ENCODE measurements around the gene AMZ2.
"Not testable (repeated sequence)": the region's sequence is repeated elsewhere in the genome, so short reads cannot be mapped to it uniquely, and the experiment has no call there.

Gene AMZ2

DNA sequence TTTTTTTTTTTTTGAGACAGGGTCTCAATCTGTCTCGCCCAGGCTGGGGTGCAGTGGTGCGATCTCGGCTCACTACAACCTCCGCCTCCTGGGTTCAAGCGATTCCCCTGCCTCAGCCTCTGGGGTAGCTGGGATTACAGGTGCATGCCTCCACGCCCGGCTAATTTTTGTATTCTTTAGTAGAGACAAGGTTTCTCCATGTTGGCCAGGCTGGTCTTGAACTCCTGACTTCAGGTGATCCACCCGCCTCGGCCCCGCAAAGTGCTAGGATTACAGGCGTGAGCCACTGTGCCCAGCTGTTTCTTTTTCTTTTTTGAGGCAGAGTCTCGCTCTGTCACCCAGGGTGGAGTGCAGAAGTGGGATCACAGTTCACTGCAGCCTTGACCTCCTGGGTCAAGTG, 27.1 kb upstream of the AMZ2 start:
- not testable (repeated sequence) for DNase-seq

DNA sequence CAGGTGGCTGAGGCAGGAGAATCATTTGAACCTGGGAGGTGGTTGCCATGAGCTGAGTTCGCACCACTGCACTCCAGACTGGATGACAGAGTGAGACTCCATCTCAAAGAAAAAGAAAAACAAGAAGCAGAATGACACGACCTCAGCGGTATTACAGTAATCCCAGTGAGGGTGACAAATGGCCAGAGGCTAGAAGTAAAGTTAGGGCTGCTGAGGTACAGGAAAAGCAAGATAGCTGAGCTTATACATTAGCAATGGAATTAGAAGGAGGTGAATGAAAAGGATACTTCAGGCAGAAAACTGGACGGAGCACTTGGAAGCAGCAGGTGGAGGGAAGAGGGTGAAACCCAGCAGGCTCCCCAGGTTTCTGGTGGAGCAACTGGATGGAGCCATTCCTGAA, 26.1 kb upstream of the AMZ2 start:
- DNase-seq, result no peak

DNA sequence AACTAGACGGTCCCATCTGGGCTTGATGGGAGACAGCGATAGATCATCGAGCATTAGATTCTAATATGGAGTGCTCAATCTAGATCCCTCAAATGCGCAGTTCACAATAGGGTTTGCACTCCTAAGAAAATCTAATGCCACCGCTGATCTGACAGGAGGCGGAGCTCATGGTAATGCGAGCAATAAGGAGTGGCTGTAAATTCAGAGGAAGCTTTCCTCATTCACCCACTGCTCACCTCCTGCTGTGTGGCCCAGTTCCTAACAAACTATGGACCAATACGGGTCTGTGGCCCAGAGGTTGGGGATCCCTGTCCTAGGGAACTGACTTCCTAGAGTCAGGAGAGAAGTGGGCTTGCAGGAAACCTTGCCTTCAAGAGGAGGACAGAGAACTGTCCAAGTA, 25.2 kb upstream of the AMZ2 start:
- no peak for DNase-seq

DNA sequence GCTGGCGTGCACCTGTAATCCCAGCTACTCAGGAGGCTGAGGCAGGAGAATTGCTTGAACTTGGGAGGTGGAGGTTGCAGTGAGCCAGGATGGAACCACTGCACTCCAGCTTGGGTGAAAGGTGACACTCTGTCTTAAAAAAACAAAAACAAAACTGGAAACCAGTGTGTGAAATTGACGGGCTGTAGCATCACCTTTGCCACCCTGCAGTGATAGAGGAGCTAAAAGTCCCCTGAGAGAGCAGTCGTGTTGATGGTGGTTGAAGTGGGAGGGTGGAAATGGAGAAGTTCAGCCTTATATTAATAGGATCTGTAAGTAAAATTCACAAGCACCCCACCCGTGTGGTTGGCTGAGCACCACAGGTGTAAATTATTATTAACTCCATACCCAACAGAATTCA, 22.8 kb upstream of the AMZ2 start:
- DNase-seq, result not testable (repeated sequence)

DNA sequence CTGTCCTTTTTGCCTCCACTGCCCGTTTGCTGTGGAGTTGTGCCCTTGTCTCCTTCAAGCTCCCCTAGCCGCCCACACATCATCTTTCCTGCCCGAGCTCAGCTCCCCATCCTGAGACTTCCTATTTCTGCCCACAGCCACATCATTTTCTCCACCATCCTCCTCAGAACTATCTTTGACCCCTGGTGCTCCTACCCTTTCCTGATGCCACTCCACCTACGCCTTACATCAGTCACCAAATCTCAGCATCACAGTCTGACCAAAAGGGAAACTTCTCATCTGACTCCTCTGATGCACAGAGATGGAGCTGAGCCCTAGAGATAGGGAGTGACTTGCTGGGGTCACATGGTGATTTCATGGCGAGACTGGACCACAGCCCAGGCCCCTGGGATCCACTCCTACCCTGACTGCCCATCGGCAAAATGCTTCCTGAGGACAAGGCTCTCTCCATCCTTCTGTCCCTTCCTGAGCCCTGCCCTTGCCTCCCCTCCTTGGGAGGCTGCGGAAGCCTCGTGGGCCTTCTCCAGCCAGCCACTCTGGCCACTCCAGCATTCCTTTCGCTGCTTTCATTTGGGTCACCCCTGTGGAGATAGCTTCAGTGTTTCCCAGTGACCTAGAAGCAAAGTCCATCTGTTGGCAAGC, 19.7 kb upstream of the AMZ2 start:
- not testable (repeated sequence) for DNase-seq

DNA sequence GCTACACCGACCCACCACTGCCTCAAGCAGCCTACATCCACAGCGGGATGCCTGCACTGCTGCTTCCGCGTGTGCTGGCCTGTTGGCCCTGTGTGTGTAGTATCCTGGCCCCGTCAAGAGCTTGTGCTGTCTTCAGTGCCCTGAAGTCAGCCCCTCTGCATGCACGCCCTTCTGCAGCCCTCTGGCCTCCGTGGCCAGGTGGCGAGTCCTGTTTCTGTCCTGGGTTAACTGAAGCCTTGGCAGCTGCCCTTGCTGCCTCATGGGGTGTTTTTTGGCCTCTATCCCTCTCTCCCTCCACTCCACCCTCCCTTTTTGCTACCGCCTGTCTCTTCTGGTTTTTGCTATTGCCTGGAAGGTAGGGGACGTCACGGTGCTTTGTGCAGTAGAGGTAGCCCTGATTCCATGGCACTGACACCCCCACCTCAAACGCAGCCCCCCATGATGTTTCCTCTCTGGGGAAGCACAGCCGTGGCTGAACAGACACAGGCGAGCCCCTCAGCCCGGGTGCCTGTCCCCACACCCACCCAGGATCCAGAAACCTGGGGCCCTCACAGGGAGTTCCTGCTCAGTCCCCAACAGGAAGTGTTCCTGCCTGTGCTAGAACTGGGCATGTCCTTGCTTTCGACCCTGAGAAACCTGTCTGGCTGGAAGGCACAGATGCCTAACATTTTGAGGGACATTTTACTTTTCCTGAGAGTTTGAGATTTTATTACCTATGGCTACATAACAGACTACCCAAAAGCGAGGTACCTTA, 18.8 kb upstream of the AMZ2 start:
- DNase-seq, result no peak

DNA sequence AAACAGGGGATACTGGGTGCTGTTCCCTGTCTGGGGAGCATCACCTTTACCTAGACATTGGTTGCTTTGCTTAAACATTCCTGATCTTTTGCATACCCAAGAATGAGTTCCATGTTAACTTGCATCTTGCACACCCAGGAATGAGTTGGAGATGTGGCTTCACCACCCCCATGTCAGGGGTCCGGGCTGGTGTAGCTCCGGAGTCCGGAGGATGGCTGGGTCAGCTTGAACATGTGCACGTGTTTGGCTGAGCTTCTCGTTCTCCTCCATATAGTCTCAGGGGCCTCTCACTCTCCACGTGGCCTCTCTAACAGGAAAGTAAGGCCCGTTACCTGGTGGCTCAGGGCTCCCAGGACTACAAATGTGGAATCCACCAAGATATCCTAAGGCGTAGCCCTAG, 18.2 kb upstream of the AMZ2 start:
- no peak for DNase-seq

DNA sequence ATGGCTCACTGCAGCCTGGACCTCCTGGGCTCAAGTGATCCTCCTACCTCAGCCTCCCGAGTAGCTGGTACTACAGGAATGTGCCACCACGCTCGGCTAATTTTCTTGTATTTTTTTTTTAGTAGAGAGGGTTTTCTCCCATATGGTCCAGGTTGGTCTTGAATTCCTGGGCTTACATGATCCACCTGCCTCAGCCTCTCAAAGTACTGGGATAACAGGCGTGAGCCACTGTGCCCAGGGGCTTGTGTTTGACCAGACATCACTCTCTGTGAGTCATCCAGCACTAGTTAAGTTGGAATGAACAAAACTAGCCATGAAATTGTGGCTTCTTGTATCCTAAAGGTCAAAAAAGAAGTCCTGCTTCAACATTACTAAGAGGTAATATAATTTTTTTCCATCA, 16.7 kb upstream of the AMZ2 start:
- not testable (repeated sequence) for DNase-seq

DNA sequence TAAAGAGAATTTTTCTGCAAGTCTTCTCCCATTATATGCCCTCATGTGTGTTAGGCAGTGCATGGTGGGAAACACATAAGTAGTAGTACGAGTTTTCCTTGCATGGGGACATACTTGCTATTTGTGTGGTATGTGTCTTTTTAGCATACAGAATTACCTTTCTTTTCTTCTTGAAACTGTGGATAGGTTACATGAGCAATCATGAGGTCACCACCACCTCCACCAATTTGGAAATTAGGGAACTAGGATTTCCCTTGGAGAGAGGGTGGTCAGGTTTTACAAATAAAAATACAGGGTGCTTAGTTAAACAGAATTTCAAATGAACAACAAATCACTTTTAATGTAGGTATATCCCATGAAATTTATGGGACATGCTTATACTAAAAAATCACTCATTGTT, 16.3 kb upstream of the AMZ2 start:
- no peak for DNase-seq

DNA sequence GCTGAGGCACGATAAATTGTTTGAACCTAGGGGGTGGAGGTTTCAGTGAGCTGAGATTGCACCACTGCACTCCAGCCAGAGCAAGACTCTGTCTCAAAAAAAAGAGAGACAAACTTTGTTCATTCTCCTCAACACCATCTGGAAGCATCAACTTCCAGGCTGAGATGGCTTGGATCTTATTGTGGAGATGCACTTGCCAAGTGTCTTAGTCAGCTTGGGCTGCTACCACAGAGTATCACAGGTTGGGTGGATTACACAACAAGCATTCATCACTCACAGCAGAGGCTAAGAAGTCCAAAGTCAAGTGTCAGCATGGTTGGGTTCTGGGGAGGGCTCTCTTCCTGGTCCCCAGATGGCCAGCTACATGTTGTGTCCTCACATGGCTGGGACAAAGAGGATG, 15.1 kb upstream of the AMZ2 start:
- not testable (repeated sequence) for DNase-seq

DNA sequence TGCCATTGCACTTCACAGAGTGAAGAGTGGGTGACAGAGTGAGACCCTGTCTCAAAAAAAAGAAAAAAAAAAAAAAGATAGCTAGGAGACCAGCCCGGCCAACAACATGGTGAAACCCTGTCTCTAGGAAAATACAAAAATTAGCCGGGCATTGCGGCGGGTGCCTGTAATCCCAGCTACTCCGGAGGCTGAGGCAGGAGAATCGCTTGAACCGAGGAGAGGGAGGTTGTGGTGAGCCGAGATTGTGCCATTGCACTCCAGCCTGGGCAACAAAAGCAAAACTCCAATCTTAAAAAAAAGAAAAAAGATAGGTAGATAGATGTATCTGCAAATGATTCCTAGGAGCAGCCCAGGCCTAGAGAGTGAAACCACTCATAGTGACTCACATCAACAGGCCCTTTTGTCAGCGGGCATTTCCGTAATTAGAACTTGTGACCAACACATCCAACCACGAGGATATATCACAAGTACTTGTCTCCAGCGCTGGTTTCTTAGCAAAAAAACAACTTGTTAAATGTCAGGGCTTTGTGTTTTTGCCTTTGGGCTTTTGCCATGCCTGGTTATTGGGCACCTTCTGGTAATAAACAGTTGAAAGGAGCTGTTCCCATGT, 13.0 kb upstream of the AMZ2 start:
- DNase-seq, result peak; percentile 64

DNA sequence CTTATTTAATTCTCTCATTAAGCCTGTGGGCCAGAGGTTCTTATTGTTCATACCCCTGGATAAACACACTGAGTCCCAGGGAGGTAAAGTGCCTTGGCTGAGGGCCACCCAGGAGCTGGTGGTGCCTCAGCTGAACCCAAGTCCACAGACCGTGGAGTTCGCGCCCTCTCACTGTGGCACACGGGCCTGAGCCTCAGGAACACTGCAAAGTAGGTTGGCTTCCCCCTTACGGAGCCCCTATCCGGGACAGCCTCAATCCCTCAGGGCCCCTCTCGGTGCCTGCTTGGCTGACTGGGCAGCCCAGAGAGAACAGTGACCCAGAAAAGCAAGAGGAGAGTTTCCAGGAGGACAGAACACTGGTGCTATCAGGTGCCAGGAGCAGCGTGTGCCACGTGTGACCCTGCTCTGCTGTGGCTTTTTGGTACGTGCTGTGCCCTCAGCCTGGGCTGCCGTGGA, 12.5 kb upstream of the AMZ2 start:
- DNase-seq, result not testable (repeated sequence)

DNA sequence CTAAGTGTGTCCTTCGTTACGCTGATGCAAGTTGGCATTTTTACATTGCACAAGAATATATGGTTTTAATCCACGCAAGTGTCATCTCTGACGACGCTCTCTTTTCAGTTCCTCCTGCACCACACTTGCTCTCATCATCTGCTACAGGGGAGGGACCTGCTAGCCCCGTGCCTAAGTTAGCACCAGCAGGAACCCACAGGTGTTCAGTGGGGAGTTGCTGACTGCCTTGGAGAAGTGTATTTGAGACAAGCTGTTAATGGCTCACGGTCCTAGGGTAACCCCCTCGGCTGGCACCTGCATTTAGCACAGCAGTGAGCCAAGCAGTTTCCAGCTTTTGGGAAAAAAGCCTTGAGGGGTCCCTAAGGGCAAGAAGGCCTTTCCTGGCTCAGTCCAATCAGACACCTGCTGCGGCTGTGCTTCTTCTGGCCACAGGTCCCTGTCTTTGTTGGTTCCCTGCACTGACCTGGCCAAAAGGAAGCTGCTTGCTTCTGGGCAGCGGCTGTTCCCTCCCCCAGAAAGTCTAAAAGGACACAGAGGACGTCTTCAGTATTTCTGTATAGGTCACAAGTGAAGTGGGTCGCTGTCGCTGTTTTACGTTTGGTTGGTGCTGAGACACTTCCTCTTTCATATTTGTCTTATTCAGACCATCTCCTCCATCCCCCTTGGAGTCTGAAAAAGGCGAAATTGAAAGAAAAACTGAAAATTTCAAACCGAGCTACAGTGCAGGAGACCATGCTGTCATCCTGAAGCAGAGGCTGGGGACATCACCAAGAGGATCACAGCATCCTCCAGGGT, 10.3 kb upstream of the AMZ2 start:
- peak; percentile 86 for DNase-seq

DNA sequence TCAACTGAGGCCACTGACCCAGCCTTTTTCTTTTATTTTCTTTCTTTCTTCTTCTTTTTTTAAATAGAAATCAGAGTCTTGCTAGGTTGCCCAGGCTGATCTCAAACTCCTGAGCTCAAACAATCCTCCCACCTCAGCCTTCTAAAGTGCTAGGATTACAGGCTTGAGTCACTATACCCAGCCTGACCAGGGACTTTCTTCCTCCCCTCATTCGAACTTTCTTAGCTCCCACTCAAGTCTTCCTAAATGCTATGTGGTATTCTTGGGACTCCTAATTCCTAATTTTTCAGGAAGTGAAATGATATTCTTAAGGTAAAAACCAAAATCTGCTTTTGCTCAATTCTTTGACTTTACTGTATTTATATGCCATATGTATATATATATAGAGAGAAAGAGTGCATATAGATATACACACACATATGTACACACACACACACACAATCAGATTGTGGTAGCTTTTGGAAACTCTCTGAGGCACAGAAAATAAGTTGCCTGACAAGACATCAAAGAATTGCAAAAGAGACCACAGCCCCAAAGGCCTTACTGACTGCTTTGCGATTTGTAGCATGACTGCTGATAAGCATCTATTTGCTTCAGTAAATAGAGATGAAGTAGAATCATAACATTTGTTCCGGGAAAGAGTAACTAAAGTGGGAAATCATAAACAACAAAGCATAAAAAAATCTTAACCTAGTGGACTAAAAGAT, 9.5 kb upstream of the AMZ2 start:
- DNase-seq, result peak; percentile 36

DNA sequence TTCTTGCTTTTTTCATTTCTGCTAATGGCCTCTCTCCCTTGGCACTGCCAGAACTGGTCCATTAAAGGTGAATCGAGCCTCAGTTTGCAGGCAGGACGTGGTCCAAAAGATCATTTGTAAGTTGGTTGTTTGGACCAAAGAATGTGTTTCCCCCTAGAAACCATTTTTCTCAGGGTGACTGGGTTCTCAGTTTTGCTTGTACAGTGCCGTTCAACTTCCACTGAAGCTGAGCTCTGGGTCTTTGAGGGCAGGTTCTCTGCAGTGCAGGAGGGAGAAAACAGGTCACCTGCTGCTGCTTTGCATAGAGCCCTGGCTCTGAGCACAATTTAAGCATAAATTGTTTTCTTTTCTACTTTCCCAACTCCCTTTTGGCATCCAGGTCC, 9.0 kb upstream of the AMZ2 start:
- DNase-seq, result no peak

DNA sequence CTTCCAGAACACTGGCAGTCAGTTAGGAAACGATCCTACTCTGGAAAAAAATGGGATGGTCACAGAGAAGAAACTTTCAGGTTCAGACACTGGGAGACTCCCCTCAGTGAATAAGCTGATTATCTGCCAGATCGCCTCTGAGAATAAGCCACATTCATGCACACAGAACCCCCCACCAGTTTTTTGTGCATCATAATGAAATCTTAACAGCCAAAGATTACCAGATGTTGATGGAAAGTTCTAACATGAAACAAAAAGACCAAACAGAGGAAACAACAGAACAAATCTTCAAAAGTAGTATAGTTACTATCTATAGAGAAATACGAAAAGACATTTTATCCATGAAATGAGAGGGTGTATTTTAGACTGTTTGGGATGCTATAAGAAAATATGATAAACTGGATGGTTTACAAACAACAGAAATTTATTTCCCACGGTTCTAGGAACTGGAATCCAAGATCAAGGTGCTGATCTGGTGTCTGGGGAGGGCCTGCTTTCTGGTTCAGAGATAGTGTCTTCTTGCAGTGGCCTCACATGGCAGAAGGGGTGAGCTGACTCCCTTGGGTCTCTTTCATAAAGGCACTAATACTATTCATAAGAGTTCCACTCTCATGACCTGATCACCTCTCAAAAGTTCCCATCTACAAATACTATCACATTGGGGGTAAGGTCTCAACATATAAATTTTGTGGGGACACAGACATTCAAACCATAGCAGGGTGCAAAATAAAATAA, 8.0 kb upstream of the AMZ2 start:
- no peak for DNase-seq

DNA sequence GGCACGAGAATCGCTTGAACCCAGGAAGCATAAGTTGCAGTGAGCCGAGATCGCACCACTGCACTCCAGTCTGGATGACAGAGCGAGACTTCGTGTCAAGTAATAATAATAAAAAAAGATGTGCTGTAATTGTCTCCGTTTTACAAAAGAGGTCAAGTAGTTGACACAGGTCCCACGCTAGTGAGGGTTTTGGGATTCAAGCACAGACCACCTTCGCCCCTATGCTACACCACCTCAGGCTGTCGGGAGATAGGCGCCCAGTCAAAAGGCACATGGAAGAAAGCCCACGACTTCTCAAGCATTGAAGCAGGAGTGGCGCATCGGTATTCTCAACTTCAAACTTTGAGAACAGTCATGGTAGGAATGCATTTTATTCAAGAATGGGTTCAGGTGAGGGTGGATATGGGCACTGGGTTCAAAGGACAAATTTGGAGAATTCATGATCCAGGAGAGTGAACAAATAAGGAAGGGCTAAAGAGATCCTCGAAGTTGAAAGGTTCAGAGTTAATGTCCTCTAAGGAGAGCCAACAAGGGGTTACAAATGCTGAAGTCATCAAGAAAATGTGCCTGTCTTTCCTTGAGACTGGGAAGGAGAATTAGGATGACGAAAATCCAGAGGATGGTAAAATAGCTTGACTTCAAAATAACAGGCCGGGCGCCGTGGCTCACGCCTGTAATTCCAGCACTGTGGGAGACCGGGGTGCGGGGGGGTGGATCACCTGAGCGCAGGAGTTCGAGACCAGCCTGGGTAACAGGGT, 1.4 kb upstream of the AMZ2 start:
- DNase-seq, result no peak

DNA sequence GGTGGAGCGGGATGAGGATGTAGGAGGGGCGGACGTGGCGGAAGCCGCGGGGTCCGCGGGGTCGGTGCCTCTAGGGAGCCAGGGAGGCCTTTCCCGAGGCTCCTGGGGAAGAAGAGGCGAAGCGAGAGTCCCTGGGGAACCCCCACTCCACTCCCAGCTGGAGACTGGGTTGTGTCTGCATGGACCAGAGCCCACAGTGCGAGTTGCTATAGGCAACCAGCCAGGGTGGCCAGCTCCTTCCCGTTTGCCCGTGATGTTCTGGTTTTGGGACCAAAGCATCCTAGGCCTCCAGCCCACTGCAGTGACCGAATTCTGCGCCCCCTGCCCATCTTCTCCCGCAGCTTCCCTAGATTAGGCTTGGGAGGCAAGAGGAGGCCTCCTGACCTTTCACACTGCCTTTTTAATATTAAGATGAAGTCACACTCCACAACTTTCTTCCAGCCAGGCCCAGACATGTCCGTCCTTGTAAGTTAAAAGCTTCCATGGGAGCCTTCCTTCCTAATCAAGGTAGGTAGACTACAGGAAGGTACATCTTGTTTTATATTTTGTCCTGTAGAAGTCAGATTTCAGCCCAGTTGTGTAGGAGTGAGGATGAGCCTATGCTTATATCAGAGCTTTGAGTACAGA, 469 bp downstream of the AMZ2 start:
- peak; percentile 82 for DNase-seq

DNA sequence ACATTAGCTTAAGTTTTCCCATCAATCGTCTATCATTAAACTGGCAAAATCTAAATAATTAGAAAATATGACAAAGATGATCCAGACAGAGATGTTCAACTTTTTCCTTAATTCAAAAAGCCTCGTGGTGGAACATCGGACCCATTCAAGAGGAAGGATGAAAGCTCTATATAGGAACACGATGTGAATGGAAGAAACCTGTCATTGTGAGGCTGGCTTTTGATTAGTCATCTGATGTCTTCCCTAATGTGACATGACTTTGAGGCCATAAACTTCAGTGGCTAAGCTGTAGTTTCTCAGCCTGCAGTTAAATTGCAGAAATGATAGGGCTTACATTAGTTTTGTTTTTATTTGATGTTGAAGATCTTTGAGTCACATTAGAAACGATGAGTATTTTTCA, 1.0 kb downstream of the AMZ2 start:
- DNase-seq, result no peak

DNA sequence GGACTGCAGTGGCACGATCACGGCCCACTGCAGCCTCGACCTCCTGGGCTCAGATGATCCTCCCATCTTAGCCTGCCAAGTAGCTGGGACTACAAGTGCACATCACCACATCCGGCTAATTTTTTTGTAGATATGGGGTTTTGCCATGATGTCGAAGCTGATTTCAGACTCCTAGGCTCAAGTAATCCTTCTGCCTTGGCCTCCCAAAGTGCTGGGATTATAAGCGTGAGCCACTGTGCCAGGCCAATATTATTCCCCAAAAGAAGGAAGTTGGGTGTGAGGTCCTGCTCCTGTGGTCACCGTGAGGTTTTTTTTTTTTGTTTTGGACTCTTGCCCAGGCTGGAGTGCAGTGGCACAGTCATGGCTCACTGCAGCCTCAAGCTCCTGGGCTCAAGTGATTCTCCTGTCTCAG, 1.5 kb downstream of the AMZ2 start:
- DNase-seq, result peak; percentile 28

DNA sequence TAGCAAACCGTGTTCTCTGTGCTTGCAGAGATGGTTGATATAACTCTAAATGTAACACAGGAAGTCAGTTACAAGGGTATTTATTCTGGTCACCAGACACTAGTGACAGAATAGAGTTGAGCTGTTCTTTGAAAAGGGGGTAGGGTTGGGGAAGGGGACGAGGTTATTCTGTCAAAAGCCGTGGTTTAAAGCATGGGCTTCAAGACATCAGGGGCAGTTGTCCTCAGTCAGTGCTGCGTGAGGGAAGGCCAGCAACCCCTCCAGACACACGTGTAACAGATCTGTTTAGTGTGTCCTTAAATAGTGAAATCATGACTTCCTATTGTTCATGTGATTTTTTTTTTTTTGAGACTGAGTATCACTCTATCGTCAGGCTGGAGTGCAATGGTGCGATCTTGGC, 5.6 kb downstream of the AMZ2 start:
- DNase-seq, result peak; percentile 30

Data from CD4-positive, alpha-beta T cell treated with Interferon gamma for 1 hour (primary cell).